Medulla oblongata (tissue), 1 donor: Measurements from ENCODE around the gene VRK3.
"Not testable (repeated sequence)": the region's sequence is repeated elsewhere in the genome, so short reads cannot be mapped to it uniquely, and the experiment has no call there.

Experiments used
- DNase-seq: peaks from one replicate; pipeline ENCODE4 v3.0.0-alpha.2; 2015; ENCODE audit errors: extremely low spot score

Gene VRK3

GRCh38 chr19:50025022-50025793 is at the start of gene VRK3:
TSS of gene VRK3 (minus strand) at chr19:50025372. CDS start at chr19:50016162, 9,210 bp downstream.
- peak; percentile 100 for DNase-seq

- not testable (repeated sequence) for DNase-seq
Observed at GRCh38 chr19:50068382-50068781, 43.2 kb upstream of the VRK3 start.

DNA sequence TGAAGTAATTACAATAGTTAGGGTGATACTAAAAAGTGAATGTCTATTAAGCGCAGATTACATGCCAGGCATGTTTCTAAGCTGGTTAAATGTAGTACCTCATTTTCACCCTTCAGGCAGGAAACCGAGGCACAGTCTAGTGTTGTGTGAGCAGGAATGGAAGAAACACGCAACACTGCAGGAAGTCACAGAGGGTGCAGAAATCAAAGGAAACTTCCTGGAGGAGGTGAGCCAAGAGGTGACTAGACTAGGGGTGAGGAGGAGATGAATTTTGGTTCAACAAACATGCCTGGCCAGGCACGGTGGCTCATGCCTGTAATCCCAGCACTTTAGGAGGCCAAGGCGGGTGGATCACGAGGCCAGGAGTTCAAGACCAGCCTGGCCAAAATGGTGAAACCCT is 42.4 kb upstream of the VRK3 start:
- DNase-seq: no peak

GRCh38 chr19:50065938-50066337 is 40.8 kb upstream of the VRK3 start:
- DNase-seq: no peak

- DNase-seq: no peak
Observed at GRCh38 chr19:50061650-50062049, 36.5 kb upstream of the VRK3 start.

DNA sequence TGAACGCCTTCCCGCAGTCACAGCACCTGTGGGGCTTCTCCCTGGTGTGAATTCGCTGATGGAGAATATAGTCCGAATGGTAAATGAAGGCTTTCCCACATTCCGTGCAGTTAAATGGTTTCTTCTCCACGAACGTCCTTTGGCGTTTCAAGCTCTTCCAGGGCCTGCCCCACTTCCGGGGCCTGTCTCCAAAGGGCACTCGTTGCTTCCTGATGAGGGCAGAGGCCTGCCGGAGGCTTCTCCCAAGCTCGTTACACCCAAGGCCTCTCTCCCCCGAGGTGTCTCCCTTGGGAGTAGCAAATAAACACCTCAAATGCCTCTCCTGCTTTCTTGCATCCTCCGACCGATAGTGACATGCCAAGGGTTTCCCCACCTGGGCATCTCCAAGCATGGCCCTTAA is 34.9 kb upstream of the VRK3 start:
- no peak for DNase-seq

- no peak for DNase-seq
Observed at GRCh38 chr19:50059045-50059444, 33.9 kb upstream of the VRK3 start.

GRCh38 chr19:50058425-50058824 is 33.3 kb upstream of the VRK3 start:
- DNase-seq: no peak

DNA sequence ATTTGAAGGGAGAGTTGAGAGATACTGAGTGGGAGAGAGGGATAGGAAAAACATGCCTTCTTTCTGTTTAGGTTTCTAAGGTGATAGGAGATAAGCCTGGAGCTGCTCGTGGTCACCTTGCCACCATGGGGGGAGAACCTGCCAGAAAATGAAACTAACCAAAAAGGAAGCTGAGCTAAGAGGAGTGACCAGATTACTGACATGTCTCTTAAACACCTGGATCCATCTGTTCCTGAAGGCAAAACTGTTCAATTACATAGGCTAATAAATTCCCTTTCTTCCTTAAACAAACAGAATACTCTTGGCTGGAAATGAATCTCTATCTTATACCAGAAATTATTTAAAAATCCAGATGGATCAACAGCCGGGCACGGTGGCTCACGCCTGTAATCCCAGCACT is 27.9 kb upstream of the VRK3 start:
- DNase-seq: no peak

GRCh38 chr19:50051964-50052363 is 26.8 kb upstream of the VRK3 start:
- DNase-seq: no peak

- not testable (repeated sequence) for DNase-seq
Observed at GRCh38 chr19:50051228-50051895, 26.2 kb upstream of the VRK3 start.

DNA sequence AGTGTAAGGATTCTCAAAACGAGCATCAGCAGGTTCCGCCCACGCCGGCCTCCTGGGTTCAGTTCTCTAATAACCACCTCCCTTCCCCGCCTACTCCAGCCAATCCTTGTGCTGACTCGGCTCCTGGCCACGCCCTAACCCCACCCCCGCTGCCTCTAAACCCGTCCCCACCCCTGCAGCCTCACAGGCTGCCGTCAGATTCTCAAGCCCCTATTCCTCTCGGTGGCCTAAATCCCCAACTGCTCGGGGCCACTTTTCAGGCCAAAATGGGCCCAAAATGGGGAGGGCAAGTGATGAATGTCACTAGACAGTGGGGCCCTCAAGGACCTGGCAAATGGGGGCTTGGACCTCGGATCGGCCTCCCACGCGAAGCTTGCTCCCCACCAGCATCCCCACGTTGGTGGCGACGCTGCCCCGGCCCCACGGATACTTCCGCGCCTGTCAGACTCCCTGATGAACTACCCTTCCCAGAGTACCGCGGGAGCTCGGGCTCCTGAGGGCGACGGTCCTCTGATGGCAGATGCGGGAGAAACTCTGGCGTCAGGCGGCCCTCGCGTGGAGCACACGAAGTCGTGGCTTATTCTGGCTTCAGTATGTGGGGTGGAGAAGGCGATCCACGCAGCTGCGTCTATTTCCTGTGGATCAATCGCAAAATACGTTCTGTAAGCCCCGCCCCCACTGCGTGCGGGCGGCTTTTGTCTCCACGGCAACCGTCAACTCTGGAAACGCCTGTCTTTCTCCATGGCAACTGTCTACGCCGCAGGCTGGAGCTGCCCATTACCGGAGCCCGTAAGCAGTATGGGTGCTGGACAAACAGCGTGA is 25.4 kb upstream of the VRK3 start:
- DNase-seq: peak; percentile 86

- no peak for DNase-seq
Observed at GRCh38 chr19:50047671-50048070, 22.5 kb upstream of the VRK3 start.

DNA sequence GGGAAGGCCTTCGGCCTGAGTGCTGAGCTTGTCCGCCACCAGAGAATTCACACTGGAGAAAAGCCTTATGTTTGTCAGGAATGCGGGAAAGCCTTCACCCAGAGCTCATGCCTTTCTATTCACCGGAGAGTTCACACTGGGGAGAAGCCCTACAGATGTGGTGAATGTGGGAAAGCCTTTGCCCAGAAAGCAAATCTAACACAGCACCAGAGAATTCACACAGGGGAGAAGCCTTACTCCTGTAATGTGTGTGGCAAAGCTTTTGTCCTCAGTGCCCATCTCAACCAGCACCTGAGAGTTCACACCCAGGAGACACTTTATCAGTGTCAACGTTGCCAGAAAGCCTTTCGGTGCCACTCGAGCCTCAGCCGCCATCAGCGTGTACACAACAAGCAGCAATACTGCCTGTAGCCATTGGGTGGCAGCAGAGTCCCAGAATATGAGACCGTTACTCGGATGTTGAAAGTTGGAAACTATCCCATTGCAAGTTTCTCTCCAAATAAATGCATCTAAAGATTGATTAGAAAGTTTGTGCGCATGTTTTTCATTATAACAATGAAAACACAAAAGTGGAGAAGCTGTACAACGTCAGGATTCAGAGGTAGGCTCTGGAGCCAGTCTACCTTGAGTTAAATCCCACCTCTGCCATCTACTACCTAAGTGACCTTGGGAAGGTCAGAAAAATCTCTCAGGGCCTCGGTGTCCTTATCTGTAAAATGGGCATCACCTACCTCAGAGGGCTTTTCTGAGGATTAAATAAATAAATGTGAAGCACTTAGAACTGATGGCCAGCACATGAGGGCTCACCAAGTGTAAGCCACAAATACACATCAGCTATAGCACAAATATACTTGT is 21.7 kb upstream of the VRK3 start:
- DNase-seq: peak; percentile 88

DNA sequence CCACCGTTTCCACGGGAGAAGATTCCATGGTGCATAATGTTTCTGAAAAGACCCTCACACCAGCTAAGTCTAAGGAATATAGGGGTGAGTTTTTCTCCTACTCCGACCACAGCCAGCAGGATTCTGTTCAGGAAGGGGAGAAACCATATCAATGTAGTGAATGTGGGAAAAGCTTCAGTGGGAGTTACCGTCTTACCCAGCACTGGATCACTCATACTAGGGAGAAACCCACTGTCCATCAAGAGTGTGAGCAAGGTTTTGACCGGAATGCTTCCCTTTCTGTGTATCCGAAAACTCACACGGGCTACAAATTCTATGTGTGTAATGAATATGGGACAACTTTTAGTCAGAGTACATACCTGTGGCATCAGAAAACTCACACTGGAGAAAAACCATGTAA is 19.8 kb upstream of the VRK3 start:
- DNase-seq: no peak

DNA sequence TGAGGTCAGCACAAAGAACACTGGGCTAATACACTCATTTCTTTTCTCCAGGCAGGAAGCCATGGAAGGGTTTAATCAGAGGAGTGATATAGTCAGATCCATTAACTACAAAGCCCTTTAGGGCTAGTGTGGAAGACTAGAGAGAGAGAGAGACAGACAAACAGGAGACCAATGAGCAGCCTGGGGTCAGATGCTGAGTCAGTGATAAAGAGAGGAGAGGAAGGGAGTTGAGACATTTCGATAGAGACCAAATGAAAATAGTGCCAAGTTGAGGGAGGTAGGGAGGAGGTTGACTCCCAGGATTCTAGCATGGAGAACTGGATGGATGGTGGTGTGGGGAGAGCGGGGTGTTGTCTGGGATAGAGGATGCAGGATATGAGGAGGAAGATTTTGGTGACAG is 18.8 kb upstream of the VRK3 start:
- DNase-seq: no peak

DNA sequence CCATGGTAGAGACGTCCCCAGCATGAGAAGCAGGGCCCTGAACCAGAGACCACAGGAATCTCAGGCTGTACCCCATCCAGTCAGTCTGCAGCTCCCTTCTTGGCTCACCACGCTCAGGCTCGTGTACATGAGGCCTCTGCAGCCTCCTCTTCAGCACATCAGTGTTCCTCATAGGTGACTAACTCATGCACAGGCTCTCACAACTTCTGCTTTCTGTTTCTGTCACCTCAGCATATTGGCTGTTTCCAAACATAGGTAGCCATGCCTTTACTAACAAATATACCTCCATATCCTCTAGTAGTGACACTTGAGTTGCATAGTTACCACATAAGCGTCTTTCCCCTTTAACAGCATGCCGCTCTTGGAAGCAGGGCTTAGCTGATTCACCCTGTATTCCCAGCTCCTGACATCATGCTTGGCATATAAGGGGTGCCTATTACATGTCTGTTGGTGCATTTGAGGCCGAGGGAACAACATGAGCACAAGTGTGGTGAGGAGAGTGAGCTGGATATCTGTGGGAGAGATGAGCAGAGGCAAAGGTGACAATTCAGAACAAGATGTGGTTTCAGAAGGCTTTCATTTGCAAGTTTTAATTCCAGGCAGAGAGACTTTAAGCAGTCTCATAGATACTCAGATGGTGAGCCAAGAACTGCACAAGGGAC is 17.3 kb upstream of the VRK3 start:
- DNase-seq: no peak

GRCh38 chr19:50040967-50041366 is 15.8 kb upstream of the VRK3 start:
- no peak for DNase-seq

- DNase-seq: no peak
Observed at GRCh38 chr19:50039968-50040367, 14.8 kb upstream of the VRK3 start.

GRCh38 chr19:50036908-50037307 is 11.7 kb upstream of the VRK3 start:
- DNase-seq: no peak

GRCh38 chr19:50030937-50031336 is 5.8 kb upstream of the VRK3 start:
- DNase-seq: no peak
